Activated CD4-positive, alpha-beta T cell treated with anti-CD3 and anti-CD28 coated beads for 4 hours (primary cell): ENCODE measurements around the gene NCKAP5.
"Not testable (repeated sequence)": the region's sequence is repeated elsewhere in the genome, so short reads cannot be mapped to it uniquely, and the experiment has no call there.

ENCODE experiments used
- DNase-seq, 2 donors: peaks; one replicate each; pipeline ENCODE4 v3.0.0-alpha.2; 2020

The NCKAP5 gene

DNA sequence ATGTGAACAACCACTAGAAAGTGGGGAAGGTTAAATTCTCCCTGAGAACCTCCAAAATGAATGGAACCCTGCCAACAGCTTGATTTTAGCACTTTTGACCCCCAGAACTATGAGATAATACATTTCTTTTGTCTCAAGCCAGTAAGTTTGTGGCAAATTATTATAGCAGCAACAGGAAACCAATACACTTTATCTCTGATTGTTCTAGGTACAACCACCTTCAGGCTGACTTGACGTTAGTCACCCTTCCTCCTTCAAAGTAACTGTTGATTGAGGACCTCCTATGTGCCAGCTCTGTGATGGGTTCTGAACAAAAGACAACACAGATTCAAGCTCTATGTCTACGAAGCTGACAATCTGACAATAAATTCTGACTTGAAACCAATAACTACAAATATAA is 318.9 kb downstream of the NCKAP5 start:
- DNase-seq, result no peak

DNA sequence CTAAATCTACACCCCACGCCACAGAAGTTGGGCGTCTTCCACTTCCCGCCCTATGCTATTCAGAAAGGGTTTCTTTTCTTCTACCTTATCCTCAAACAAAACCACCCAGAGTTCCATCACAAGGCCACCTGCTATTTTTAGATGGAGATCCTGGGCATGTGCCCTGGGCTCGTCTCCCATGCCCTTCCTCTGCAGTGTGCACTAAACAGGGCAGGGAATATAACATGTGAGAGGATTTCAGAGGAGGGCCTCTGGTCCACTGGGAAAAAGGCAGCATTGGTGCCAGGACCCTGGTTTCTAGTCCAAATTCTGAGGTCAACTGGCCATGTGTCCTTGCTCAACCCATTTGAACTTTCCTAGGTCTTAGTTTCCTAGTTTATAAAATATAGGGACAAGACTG is 320.0 kb downstream of the NCKAP5 start:
- no peak for DNase-seq

DNA sequence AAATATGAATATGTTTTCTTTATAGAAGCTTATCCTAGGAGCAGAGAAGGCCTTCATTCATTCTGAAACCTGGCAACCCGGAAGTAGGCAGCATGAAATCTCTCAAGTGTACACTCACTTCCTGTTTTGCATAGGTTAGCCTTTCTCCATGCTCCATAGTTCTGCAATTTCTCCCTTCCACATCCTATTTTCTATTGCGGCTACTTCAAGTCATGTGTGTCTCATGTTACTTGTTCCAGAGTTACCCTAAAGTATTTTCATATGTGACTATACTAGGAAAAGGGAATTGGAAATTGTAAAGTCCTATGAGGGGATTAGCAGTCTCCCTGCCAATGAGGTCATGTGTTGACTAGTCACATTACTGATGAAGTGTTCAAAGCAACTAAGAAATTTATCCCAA is 320.6 kb downstream of the NCKAP5 start:
- no peak for DNase-seq

DNA sequence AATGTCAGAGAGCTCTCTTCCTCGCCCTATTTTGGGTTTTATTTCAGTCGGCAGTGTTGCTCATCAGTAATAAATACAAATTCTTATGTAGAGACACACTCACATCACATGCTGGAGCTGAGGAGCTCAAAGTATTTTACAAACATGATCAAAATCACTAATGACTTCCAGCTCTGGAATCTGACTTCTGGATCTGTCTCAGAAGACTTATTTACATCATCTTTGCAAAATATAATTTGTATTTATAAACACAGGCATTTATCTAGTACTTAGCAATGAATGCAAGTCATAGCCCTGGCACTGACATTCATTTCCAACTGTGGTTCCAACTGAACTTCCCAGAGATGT is 327.1 kb downstream of the NCKAP5 start:
- no peak for DNase-seq

DNA sequence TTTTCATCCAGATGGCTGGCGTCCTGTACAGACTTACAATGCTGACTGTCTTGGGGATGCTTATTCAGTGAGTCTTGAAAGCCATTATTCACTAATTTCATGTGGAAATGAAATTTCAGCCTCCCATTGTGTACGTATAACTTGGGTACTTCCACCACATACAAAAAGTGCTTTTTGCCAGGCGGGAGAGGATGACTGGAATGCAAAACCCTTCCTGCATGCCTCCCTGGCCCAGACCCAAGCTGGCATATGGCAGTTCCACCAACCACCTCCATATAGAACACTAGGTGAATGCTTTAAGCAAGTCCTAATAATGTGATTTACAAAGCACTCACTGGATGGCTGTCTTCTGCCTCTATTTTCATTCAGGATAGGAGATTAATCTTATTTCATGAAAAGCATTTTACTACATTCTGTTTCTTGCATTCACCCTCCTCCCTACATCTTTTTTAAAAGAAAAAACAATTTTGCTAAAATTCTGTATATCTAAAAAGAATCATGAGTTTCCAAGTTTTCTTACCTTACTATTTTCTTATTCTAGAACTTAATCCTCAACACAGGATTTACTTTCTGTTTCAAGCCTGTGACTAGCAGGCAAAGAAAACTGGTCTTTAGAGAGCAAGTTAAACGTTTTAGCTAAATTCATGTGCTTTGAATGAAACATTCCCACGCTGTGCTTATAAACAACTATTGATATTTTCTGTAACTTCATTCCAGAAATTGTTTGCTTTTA is 327.6 kb downstream of the NCKAP5 start:
- DNase-seq, result no peak

DNA sequence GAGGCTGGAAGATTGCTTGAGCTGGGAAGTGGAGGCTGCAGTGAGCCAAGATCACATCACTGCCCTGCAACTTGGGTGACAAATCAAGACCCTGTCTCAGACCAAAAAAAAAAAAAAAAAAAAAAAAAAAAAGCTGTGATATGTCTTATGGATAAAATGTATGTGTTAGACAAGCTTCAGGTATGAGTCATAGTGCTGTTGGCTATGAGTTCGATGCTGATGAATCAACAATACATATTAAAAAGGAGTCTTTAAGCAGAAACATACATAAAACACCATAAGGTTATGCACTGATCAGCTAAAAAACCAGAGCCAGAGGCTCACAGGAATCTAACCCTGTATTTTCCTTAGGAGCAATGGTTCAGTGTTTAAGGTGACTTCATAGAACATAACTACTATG is 332.3 kb downstream of the NCKAP5 start:
- no peak for DNase-seq

DNA sequence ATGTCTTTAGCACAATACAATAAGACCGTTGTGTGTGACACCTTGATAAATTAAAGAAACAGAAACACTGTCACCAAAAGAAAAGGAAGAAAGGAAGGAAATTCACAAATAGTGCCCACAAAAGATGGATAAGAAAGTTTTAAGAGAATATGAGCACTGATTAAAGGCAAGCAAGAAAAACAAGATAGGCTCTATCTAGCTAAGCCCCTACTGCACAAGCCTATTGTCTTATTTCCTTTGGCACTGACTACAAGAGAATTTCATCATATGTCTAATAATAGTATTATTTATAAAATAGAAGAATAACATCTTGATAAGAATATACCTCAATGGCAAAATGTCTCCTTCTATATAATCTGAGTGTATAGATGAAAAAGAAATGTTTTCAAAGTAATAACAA is 335.7 kb downstream of the NCKAP5 start:
- DNase-seq, result no peak

DNA sequence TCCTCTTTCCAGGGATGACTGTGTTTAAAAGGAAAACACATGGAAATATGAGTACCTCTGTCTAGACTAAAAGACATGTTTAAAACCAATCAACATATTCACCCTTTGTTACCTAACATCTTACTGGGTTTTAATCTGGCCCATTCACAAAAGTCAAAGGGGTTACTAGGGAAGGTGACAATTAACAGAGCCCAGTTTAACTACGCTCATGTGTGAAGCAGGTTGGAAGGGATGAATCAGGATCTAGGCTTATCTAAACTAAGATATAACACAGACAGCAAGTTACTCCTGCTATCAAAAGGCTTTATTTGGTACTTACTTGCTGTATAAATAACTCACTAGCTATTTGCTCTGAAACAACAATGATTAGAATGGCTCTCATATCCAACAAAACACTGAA is 337.0 kb downstream of the NCKAP5 start:
- no peak for DNase-seq

DNA sequence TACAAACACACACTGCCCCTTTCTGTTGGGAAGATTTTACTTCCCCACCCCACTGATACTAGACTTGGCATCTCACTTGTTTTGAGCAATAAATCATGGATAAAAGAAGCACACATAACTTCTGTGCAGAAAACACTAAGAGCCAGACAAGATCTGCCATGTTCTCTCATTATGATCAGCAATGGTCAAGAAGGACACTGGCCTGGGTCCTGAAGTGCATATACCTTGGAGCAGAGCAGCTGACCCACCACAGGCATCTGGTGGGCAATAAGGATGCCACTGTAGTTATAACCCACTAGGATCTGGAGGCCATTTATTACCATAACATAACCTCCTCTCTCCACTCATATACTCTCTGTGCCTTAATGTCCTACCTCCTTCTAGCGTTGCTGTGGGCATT is 338.3 kb downstream of the NCKAP5 start:
- no peak for DNase-seq

DNA sequence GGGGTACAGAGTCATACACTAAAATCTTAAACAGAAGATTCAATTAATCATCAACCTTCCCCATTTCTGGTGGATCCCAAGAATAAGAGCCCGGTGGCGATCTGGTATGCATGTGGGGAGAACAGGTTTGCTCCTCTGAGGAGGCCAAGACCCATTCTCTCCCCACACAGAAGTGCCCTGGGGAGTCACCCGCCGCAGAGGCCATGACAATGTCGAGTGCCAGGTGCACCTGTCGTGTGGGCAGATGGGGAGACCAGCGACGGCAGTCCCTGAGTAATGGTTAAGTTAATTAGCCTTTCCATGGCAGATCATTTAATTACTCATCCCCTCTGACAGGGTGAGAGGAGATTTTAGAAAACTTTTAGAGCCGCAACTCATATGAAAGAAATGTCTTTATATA is 345.0 kb downstream of the NCKAP5 start:
- DNase-seq, result no peak

DNA sequence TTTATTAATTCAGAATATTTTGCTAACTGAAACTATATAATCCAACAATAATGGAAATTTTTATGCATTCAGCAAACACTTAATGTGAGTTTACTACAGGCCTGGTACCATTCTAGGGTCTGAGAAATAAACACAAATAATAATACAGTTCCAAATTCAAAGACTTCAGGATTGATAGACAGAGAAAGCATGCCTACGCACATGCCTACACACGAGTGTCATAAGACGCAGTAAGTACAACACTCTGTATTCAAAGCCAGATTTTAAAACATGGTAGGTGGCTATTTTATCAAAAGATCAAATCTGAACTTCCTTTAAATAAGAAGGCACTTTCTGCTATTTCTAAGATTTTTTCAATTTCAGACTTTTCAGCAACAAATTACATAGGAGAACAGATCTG is 346.9 kb downstream of the NCKAP5 start:
- DNase-seq, result no peak

DNA sequence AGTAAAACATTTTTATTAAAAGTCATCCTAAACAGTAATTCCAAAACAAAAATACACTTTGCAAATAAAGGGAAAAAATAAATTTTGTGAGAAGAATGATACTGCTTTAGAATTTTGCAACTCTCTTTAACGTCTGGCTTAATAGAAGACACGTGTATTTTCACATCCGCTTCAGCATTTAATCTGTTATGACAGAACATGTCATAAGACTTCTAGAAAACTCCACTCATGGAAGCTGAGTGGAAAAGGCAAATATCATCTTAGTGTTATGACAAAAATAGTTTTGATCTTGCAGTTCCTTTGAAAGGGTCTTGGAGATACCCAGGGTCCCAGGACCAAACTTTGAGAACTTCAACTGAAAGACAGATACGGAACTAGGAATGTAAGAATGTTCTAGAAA is 350.1 kb downstream of the NCKAP5 start:
- DNase-seq, result no peak

DNA sequence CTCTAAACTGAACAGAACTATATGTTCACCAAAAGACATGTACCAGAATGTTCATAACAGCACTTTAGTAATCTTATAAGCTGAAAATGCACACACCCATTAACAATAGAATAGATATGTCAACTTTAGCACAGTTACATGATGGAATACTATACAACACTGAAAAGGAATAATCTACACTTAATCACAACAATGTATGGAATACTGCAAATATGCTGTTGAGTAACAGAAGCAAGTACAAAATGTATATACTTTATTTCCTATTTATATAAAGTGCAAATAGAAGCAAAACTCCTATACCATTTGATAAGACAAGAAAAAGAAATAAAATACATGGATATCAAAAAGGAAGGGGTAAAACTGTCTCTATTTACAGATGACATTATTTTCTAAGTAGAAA is 352.8 kb downstream of the NCKAP5 start:
- no peak for DNase-seq

DNA sequence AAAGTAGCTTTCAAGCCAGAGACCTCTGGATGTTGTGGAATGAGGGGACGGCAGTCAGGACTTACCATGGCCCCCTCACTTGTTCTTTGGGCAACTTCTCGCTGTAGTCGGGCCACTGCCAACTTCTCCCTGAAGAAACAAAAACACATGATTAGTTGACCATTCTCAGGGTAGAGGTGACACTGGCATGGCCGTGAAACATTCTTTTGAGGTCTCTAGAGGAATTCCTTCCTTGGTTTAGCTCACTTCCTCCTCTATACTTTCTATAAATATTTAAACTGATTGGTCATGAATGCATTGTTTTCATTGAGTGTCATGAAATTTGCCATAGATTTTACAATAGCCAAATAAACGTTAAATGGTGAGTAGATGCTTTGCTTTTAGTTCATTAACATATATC is 354.6 kb downstream of the NCKAP5 start:
- DNase-seq, result no peak

DNA sequence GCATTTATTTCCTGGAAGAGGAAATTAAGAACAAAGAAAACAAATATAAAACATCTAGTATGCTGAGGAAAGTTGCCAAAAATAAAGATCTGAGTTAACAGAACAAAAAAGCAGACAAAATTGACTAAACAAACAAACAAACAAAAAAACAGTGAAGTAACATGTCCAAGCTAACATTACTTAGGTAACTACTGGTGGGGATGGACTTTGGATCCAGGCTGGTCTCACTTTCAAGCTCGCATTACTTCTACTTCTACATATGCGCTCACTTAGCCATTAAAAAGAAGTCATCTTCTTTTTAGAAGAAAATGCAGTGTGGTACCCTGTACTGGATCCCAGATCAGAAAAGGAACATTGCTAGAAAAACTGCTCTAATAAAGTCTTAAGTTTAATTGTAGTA is 358.9 kb downstream of the NCKAP5 start:
- no peak for DNase-seq

DNA sequence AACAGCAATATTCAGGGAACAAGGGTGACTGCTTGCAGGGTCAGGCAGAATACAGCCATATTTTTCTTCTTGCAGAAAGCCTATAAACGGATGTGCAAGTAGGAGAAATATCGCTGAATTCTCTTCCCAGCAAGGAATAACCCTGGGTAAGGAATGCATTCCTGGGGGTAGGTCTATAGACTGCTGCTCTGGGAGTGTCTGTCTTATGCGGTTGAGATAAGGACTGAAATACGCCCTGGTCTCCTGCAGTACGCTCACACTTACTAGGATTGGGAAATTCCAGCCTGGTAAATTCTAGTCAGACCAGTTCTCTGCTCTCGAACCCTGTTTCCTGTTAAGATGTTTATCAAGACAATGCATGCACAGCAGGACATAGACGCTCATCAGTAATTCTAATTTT is 361.6 kb downstream of the NCKAP5 start:
- DNase-seq, result not testable (repeated sequence)

DNA sequence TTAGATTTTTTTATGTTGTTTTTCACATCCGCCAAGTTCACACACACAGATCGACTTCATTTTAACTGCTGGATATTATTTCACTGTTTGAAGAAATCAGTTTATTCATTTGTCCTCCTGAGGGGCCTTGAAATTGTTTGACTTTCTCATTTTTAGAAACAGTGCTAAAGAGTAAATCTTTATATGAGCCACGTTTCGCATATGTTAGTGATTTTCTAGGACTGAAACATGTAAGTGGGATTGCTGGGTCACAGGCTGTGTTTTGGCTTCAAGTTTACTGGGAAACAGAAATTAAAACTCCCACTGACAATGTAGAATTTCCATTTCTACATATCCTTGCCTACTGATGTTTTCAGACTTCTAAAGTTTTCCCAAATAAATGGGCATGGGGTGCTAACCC is 363.8 kb downstream of the NCKAP5 start:
- no peak for DNase-seq

DNA sequence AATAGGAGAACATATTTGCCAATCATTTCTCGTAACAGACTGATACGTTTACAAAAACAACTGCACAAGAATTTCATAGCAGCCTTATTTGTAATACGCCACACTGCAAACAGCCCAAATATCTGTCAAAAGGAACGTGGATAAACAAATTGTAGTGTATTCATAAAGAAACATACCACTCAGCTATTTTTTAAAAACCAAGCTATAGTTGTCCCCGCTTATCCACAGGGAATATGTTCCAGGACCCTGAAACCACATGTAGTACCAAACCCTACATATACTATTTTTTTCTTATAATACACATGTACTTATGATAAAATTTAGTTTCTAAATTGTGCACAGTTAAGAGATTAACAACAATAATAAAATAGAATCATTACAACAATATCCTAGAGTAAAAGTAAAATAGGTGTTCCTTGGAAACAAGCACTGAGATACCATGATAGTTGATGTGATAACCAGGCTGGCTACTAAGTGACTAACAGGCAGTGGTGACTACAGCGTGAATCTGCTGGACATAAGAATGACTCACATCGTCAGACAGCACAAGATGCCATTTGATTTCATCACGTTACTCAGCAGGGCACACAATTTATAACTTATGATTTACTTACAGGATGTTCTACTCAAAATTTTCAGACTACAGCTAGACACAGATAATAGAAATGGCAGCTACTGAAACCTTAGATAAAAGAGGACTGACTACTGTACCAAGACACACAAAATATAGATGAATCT is 367.4 kb downstream of the NCKAP5 start:
- no peak for DNase-seq

DNA sequence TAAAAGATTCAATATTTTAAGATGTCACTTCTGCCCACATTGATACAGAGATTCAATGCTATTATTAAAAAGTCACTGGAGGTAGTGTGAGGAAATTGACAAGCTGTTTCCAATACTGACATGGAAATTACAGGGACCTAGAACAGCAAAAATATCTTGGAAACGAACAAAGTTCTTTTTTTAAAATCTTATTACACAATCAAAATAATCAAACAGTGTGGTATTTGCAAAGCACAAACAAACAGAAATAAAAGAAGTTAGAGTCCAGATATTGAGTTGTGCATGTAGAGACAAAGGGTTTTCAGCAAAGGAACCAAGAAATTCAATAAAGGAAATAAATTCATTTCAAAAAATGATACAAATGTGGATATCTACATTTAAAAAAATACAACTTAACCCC is 369.6 kb downstream of the NCKAP5 start:
- DNase-seq, result no peak

DNA sequence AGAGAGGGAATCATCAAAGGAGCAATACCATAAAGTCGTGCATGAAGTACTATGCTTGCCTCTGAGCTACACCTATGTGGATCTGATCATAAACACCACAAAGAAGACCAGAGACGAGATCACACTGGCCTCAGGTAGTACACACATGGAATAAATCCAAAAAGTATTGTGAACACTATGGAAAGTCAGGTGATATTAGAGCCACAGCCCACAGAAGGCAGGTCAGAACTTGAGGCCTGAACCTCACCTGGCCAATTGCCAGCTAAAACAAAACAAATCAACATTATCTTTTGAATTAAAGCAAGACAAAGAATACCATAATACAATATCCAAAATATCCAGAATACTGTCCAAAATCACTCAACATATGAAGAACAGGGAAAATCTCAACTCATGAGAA is 371.1 kb downstream of the NCKAP5 start:
- no peak for DNase-seq

DNA sequence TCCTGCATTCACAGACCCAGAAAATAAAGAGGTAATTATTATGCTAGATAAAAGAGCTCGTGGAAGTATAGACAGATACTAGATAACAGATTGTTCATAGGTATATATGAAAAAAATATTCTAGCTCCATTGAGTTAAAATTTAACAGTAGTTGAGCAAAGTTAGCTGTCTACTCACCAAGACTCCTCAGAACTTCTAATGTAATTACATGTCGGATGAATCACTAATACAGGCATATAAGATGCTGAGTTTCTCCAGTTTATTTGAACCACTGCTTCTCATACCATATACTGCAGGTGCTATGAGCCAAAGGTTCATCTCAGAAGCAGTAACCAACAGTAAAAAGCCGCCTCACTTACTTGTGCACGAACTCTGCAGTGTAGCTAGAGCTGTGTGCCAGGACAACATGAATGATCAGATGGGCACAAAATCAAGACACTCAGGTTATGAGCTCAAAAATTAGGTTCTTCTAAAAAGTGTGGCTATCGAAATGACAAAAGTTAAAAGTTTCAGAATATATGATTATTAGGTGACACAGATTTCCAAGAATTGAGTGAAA is 373.4 kb downstream of the NCKAP5 start:
- DNase-seq, result no peak

DNA sequence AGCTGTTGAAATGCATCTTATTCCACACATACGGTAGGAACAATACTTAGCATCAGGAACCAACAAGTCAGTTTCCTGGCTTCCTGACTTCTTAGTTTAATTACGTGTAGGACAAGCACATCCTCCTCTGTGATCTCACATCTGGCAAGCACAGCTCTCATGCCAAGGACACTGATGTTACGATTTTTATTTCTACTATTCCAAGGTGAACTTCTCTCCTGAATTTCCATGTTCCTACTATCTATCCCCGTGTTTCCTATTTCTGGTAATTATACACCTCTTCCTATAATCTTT is 374.0 kb downstream of the NCKAP5 start:
- DNase-seq, result no peak

DNA sequence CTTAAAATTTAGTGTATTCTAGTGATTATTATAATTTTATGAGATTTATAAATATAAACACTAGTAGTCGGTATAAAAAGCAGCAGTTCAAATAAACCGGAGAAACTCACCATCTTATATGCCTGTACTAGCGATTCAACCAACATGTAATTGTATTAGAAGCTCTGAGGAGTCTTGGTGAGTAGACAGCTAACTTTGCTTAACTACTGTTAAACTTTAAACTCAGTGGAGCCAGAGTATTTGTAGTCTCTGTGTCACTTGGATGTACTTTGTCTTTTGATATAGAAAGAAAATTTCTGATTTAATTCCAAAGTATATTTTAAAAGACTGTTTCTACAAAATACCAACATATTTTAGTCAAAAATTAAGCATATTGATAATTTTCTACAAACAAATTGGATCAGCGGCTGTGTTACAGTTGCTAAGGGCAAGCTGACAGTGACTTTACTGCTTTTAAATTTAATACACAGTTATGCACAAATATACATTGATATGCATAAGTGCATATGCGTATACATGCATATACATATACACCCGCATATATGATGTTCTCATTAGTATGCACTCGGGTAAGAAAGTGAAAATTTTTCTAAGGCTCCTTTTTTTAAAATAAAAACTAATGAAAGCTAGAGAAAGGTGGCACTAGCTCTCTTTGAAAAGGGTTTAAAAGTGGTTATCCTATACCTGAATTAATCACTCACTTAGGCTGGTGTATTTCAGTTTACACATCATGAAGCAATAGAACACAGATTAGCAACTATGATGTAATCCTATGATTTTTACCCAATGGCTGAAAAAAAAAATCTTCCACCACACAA is 374.5 kb downstream of the NCKAP5 start:
- DNase-seq, result no peak

DNA sequence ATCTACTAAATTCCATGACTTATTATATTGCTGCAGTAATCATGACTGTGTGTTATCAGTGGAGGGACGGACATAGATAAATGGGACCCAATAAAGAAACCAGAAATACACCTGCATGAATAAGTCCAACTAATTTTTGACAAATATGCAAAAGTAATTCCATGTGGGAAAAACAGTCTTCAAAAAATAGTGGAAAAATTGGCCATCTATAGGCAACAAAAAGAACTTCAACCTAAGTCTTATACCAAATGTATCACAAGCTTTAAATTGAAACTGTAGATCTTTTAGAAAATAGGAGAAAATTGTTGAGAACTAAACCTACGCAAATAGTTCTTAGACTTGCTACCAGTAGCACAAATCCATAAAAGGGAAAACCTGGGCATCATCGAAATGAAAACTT is 376.2 kb downstream of the NCKAP5 start:
- no peak for DNase-seq
